WTC11 (cell line): ENCODE data around the gene TUBGCP3. TPM values are rescaled to one million over a fixed set of nuclear protein-coding genes. Genes with fewer than 3 reads are reported as not detected.

Experiments
- ATAC-seq: fragments of 200-7000 bp; cut with Tn5 transposase; 2 replicates; pipeline ENCODE4 v1.10.0; 2021; ENCODE audit warnings: mild to moderate bottlenecking, moderate library complexity
- CTCF ChIA-PET: fragments of 300-600 bp; sonication (Branson Sonifier 250); formaldehyde crosslinking; loops from one replicate; lab custom pipeline; 2021; ENCODE audit warnings: antibody characterized with exemption; lab: Charles Lee
- POLR2A ChIA-PET: fragments of 350-600 bp; sonication (Branson Sonifier 250); formaldehyde crosslinking; loops from one replicate; lab custom pipeline; 2021; ENCODE audit warnings: antibody characterized with exemption; lab: Charles Lee
- DNase-seq: peaks from one replicate; pipeline ENCODE4 v3.0.0; 2021; ENCODE audit warnings: low spot score
- H3K27ac Mint-ChIP-seq: 2 replicates; pipeline ENCODE4 v1.8.0; 2021; ENCODE audit warnings: mixed read lengths
- H3K27me3 Mint-ChIP-seq: 2 replicates; pipeline ENCODE4 v1.8.0; 2021; ENCODE audit warnings: low read depth, mild to moderate bottlenecking, moderate library complexity, mixed read lengths
- H3K36me3 Mint-ChIP-seq: 2 replicates; pipeline ENCODE4 v1.8.0; 2021; ENCODE audit warnings: mixed read lengths
- H3K4me1 Mint-ChIP-seq: 2 replicates; pipeline ENCODE4 v1.8.0; 2022; ENCODE audit warnings: mixed read lengths
- H3K4me3 Mint-ChIP-seq: 2 replicates; pipeline ENCODE4 v1.8.0; 2021; ENCODE audit warnings: mild to moderate bottlenecking, moderate library complexity, mixed read lengths
- H3K9me3 Mint-ChIP-seq: 2 replicates; pipeline ENCODE4 v1.8.0; 2021; ENCODE audit warnings: mixed read lengths
- ATF2 ChIP-seq: sonication (generic); formaldehyde crosslinking; IDR thresholded peaks from 2 replicates; pipeline ENCODE4 v1.8.1; 2022; ENCODE audit warnings: low read depth, missing genetic modification reagents, borderline replicate concordance
- FOXJ3 ChIP-seq: sonication (generic); formaldehyde crosslinking; IDR thresholded peaks from 2 replicates; pipeline ENCODE4 v1.9.0; 2021; ENCODE audit warnings: missing genetic modification reagents, mild to moderate bottlenecking, borderline replicate concordance
- JUN ChIP-seq: sonication (generic); formaldehyde crosslinking; IDR thresholded peaks from 2 replicates; pipeline ENCODE4 v1.8.0; 2023; ENCODE audit warnings: mild to moderate bottlenecking, missing genetic modification reagents
- NFE2L1 ChIP-seq: sonication (generic); formaldehyde crosslinking; IDR thresholded peaks from 2 replicates; pipeline ENCODE4 v1.8.1; 2023; ENCODE audit warnings: missing genetic modification reagents
- PRRX2 ChIP-seq: fragments of 250-450 bp; sonication (Bioruptor Pico); IDR thresholded peaks from 2 replicates; pipeline ENCODE4 v1.8.0; 2021; ENCODE audit warnings: mild to moderate bottlenecking
- RORB ChIP-seq: fragments of 250-450 bp; sonication (Bioruptor Pico); IDR thresholded peaks from 2 replicates; pipeline ENCODE4 v1.9.0; 2021; ENCODE audit warnings: mild to moderate bottlenecking
- USF1 ChIP-seq: sonication (generic); formaldehyde crosslinking; IDR thresholded peaks from 2 replicates; pipeline ENCODE4 v1.8.0; 2022; ENCODE audit warnings: mild to moderate bottlenecking, missing genetic modification reagents
- ZNF263 ChIP-seq: sonication (generic); formaldehyde crosslinking; IDR thresholded peaks from 2 replicates; pipeline ENCODE4 v1.8.1; 2022; ENCODE audit warnings: low read depth, mild to moderate bottlenecking, moderate library complexity, missing genetic modification reagents
- total RNA-seq: library from RNA; stranded (reverse); gene quantifications from 3 replicates; pipeline ENCODE4 v1.2.3, GENCODE V29; 2021
- TF ChIP-seq, protein P1 (sequence below): fragments of 250-450 bp; sonication (Bioruptor Pico); IDR thresholded peaks from 2 replicates; pipeline ENCODE4 v1.8.0; 2021; ENCODE audit warnings: mild to moderate bottlenecking
- TF ChIP-seq, protein P2 (sequence below): sonication (generic); formaldehyde crosslinking; IDR thresholded peaks from 2 replicates; pipeline ENCODE4 v1.8.1; 2022; ENCODE audit warnings: mild to moderate bottlenecking, missing genetic modification reagents, moderate library complexity, borderline replicate concordance
- TF ChIP-seq, protein P3 (sequence below): sonication (generic); formaldehyde crosslinking; IDR thresholded peaks from 2 replicates; pipeline ENCODE4 v1.8.1; 2023; ENCODE audit warnings: mild to moderate bottlenecking, missing genetic modification reagents, borderline replicate concordance
- TF ChIP-seq, protein P4 (sequence below): sonication (generic); formaldehyde crosslinking; IDR thresholded peaks from 2 replicates; pipeline ENCODE4 v1.8.0; 2022; ENCODE audit warnings: mild to moderate bottlenecking, missing genetic modification reagents

The TUBGCP3 gene
- total RNA-seq, 1 experiment from 2014 or later: 29.9 TPM

- TF ChIP-seq, protein P1, sequence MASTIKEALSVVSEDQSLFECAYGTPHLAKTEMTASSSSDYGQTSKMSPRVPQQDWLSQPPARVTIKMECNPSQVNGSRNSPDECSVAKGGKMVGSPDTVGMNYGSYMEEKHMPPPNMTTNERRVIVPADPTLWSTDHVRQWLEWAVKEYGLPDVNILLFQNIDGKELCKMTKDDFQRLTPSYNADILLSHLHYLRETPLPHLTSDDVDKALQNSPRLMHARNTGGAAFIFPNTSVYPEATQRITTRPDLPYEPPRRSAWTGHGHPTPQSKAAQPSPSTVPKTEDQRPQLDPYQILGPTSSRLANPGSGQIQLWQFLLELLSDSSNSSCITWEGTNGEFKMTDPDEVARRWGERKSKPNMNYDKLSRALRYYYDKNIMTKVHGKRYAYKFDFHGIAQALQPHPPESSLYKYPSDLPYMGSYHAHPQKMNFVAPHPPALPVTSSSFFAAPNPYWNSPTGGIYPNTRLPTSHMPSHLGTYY: no peak
- no peak for TF ChIP-seq RORB (CRISPR knock-in tag)
- no peak for TF ChIP-seq USF1 (CRISPR knock-in tag)
- no peak for TF ChIP-seq NFE2L1
- TF ChIP-seq PRRX2 (CRISPR knock-in tag): no peak
- TF ChIP-seq FOXJ3 (CRISPR knock-in tag): no peak
- TF ChIP-seq, protein P2, sequence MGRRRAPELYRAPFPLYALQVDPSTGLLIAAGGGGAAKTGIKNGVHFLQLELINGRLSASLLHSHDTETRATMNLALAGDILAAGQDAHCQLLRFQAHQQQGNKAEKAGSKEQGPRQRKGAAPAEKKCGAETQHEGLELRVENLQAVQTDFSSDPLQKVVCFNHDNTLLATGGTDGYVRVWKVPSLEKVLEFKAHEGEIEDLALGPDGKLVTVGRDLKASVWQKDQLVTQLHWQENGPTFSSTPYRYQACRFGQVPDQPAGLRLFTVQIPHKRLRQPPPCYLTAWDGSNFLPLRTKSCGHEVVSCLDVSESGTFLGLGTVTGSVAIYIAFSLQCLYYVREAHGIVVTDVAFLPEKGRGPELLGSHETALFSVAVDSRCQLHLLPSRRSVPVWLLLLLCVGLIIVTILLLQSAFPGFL (CRISPR knock-in tag): no peak
- no peak for TF ChIP-seq ATF2 (CRISPR knock-in tag)
- TF ChIP-seq, protein P3, sequence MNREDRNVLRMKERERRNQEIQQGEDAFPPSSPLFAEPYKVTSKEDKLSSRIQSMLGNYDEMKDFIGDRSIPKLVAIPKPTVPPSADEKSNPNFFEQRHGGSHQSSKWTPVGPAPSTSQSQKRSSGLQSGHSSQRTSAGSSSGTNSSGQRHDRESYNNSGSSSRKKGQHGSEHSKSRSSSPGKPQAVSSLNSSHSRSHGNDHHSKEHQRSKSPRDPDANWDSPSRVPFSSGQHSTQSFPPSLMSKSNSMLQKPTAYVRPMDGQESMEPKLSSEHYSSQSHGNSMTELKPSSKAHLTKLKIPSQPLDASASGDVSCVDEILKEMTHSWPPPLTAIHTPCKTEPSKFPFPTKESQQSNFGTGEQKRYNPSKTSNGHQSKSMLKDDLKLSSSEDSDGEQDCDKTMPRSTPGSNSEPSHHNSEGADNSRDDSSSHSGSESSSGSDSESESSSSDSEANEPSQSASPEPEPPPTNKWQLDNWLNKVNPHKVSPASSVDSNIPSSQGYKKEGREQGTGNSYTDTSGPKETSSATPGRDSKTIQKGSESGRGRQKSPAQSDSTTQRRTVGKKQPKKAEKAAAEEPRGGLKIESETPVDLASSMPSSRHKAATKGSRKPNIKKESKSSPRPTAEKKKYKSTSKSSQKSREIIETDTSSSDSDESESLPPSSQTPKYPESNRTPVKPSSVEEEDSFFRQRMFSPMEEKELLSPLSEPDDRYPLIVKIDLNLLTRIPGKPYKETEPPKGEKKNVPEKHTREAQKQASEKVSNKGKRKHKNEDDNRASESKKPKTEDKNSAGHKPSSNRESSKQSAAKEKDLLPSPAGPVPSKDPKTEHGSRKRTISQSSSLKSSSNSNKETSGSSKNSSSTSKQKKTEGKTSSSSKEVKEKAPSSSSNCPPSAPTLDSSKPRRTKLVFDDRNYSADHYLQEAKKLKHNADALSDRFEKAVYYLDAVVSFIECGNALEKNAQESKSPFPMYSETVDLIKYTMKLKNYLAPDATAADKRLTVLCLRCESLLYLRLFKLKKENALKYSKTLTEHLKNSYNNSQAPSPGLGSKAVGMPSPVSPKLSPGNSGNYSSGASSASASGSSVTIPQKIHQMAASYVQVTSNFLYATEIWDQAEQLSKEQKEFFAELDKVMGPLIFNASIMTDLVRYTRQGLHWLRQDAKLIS (CRISPR knock-in tag): no peak
Observed at GRCh38 chr13:112481458-112481857, 106.5 kb downstream of the TUBGCP3 start (continued).

GRCh38 chr13:112479389-112479788 lies 108.6 kb downstream of the TUBGCP3 start:
- DNase-seq: no peak
- Mint-ChIP-seq H3K9me3 (peaks cover 5% of the 10 kb centered on the region), H3K27me3 (no peaks in the 10 kb centered on the region), H3K27ac (no peak overlapping the region), H3K4me3 (no peak overlapping the region), H3K36me3 (no peaks in the 10 kb centered on the region), H3K4me1 (no peaks in the 10 kb centered on the region)
- ChIA-PET CTCF (no interaction called here), POLR2A (no interaction called here)
- no peak for TF ChIP-seq JUN (CRISPR knock-in tag)
- TF ChIP-seq ZNF263 (CRISPR knock-in tag): no peak
- TF ChIP-seq, protein P4, sequence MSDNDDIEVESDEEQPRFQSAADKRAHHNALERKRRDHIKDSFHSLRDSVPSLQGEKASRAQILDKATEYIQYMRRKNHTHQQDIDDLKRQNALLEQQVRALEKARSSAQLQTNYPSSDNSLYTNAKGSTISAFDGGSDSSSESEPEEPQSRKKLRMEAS (CRISPR knock-in tag): no peak
- no peak for TF ChIP-seq ATF2 (CRISPR knock-in tag)
- TF ChIP-seq, protein P2 (CRISPR knock-in tag): no peak
- ATAC-seq: no peak
